ENCODE results near the gene PCDHGA1.

DNA sequence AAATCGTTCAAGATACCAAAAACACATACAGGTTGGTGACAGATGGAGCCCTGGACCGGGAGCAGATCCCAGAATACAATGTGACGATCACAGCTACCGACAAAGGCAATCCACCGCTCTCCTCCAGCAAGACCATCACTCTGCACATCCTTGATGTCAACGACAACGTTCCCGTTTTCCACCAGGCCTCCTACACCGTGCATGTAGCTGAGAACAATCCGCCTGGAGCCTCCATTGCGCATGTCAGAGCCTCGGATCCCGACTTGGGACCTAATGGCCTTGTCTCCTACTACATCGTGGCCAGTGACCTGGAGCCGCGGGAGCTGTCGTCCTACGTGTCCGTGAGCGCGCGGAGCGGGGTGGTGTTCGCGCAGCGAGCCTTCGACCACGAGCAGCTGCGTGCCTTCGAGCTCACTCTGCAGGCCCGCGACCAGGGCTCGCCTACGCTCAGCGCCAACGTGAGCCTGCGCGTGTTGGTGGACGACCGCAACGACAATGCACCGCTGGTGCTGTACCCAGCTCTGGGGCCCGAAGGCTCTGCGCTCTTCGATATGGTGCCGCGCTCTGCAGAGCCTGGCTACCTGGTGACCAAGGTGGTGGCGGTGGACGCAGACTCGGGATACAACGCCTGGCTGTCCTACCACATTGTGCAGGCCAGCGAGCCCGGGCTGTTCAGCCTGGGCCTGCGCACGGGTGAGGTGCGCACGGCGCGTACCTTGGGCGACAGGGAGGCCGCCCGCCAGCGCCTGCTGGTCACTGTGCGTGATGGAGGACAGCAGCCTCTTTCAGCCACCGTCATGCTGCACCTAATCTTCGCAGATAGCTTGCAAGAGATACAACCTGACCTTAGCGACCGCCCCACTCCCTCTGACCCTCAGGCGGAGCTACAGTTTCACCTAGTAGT, 41.5 kb downstream of the PCDHGA1 start:
- TF ChIP-seq, protein P1, sequence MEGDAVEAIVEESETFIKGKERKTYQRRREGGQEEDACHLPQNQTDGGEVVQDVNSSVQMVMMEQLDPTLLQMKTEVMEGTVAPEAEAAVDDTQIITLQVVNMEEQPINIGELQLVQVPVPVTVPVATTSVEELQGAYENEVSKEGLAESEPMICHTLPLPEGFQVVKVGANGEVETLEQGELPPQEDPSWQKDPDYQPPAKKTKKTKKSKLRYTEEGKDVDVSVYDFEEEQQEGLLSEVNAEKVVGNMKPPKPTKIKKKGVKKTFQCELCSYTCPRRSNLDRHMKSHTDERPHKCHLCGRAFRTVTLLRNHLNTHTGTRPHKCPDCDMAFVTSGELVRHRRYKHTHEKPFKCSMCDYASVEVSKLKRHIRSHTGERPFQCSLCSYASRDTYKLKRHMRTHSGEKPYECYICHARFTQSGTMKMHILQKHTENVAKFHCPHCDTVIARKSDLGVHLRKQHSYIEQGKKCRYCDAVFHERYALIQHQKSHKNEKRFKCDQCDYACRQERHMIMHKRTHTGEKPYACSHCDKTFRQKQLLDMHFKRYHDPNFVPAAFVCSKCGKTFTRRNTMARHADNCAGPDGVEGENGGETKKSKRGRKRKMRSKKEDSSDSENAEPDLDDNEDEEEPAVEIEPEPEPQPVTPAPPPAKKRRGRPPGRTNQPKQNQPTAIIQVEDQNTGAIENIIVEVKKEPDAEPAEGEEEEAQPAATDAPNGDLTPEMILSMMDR (conservative IDR thresholded peaks at IDR 0.05 in 1 of 2, IDR thresholded peaks at IDR 0.05 in 1 of 2; ENCODE audit: extremely low read depth in 1 of 2, insufficient read depth in 1 of 2, low read depth in 1 of 2, low read length in 2 of 2), result no peak
- no peak for TF ChIP-seq EZH2 (IDR thresholded peaks at IDR 0.05; ENCODE audit: borderline replicate concordance, low read length)
